Fibroblast of lung (primary cell): ENCODE measurements around the gene RTKN2.

Source experiments
- EZH2 ChIP-seq: IDR thresholded peaks from 2 replicates; pipeline ENCODE4 v1.5.1; 2012; ENCODE audit warnings: low read length, control low read depth, mild to moderate bottlenecking; ENCODE audit errors: missing control alignments
- TF ChIP-seq, protein P1 (sequence below), 2 donors: IDR thresholded peaks in 1 of 2; conservative IDR thresholded peaks in 1 of 2; 1 replicate in 1 of 2; 2 replicates in 1 of 2; pipeline ENCODE4 v1.5.1; 2011 to 2012; ENCODE audit warnings: low read length in 2 of 2, control low read depth in 1 of 2, inconsistent platforms in 1 of 2, low read depth in 1 of 2, mild to moderate bottlenecking in 1 of 2

GRCh38 chr10:62154231-62154630, 114.4 kb downstream of the RTKN2 start:
- TF ChIP-seq, protein P1, sequence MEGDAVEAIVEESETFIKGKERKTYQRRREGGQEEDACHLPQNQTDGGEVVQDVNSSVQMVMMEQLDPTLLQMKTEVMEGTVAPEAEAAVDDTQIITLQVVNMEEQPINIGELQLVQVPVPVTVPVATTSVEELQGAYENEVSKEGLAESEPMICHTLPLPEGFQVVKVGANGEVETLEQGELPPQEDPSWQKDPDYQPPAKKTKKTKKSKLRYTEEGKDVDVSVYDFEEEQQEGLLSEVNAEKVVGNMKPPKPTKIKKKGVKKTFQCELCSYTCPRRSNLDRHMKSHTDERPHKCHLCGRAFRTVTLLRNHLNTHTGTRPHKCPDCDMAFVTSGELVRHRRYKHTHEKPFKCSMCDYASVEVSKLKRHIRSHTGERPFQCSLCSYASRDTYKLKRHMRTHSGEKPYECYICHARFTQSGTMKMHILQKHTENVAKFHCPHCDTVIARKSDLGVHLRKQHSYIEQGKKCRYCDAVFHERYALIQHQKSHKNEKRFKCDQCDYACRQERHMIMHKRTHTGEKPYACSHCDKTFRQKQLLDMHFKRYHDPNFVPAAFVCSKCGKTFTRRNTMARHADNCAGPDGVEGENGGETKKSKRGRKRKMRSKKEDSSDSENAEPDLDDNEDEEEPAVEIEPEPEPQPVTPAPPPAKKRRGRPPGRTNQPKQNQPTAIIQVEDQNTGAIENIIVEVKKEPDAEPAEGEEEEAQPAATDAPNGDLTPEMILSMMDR (conservative IDR thresholded peaks at IDR 0.05 in 1 of 2, IDR thresholded peaks at IDR 0.05 in 1 of 2; ENCODE audit: low read depth in 1 of 2, low read length in 2 of 2) = no peak
- no peak for TF ChIP-seq EZH2
